ENCODE data around the gene MT3.

GRCh38 chr16:56588781-56589140 lies 567 bp upstream of the MT3 start:
- no peak for TF ChIP-seq POLR2A (IDR thresholded peaks at IDR 0.05)
- no peak for TF ChIP-seq CTCF (IDR thresholded peaks at IDR 0.05)

Data from suprapubic skin (tissue), 3 donors.